ENCODE measurements around the gene NFAT5.
A peak's percentile ranks its signal among the peaks of the same experiment; 100 is the strongest.
"Not testable (repeated sequence)": the region's sequence is repeated elsewhere in the genome, so short reads cannot be mapped to it uniquely, and the experiment has no call there.

The NFAT5 gene

DNA sequence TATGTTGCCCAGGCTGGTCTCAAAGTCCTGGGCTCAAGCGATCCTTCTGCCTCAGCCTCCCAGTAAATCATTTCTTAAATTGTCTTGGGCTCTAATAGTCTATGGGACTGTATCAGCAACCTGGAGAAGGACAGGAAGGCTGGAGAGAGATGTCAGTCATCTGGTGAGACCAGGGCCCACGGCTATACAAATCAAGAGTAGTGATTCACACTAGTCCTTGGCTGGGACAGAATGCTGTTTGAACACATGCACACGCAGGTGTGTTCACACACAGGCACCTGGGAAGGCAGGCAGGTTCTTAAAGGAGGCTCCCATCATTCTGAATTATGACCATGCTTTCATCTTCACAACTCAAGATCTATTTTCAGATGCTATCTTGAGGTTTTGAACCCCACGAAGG is 146.5 kb downstream of the NFAT5 start:
- DNase-seq = no peak

DNA sequence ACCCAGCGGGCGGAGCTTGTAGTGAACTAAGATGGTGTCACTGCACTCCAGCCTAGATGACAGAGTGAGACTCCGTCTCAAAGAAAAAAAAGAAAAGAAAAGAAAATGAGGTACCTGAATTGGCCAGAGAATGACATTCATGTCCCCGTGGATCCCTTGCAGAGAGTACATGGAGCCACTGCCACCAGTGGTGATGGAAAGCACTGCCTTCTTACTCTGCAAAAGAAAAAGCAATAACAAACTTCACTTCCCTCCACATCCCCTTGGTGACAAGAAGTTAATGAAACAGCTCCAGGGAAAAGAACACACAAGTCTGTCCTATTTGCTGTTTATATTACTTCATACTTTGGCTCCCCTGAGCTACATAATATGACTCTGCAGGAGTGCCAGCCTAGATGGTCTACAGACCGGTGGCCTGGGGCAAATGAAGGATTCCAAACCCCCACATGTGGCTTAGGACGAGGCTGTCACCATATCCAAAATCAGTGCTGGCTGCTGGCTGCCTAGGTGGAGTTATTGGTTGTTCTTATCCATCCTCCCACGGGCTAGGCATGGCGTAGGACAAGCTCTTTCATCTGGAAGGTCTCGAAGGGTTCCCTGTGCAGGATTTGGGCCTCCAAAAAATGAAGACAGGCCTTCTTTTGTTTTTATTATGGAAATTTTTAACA is 147.3 kb downstream of the NFAT5 start:
- no peak for DNase-seq

DNA sequence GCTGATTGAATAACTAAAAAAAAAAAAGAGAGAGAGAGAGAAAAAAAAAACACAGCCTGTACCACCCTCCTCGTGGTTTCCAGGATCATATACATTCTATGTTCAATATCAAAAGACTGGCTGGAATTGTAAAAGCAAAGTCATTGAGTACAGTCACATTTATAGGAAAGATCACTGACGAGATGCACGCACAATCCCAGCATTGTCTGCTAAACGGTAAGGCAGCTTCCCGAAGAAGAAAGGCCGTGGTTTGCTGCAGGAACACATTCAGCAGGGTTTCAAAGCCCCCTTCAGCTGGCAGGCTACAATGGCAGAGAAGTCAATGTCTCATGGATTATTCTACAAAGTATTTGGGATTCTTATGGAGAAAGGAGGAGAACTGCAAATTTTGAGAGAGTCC is 151.3 kb downstream of the NFAT5 start:
- DNase-seq = no peak

DNA sequence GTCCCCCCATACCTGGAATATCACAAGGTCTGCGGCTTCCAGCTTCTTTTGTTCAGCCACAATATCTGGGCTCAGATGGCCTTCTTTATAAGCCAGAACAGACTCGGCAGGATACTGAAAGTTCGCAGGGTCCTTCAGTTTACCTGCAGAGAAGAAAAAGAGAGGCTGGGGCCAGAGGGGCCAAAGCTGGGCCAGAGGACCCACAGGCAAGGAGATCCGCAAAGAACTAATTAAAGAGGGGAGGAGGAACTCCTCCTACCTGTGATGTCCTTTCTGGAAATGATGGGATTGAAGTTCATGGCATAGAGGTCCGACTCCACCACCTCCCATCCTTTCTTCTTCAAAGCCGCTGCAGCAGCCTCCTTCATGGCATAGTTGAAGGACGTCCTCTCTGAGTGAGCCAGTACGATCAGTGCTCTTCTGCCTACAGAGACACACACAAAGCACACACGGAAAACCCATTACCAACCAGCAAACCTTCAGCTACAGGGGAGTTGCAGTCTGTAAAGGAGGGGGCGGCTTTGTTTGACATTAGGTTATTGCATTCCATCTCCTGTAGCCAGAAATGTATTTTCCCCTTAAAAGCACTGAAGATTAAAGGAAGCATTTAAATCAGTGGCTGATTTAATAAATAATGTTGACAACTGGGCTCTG is 152.5 kb downstream of the NFAT5 start:
- DNase-seq = no peak

DNA sequence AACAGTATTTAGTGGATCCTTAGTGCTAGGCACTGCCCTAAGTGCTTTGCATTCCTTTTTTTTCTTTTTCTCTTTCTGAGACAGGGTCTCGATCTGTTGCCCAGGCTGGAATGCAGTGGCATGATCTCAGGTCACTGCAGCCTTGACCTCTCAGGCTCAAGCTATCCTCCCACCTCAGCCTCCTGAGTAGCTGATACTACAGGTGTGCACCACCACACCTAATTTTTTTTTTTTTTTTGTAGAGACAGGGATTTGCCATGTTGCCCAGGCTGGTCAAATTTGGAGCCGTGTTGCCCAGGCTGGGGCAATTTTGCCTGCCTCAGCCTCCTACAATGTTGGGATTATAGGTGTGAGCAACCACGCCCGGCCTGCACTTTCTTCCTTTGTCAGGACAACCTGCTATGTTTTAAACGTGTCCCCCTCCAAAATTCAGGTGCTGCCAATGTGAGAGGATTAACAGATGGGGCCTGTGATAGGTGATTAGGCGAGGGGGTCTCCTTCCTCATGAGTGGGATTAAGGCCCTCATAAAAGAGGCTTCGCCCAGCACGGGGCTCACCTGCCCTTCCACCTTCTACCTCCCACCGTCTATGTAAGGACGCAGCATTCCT is 155.2 kb downstream of the NFAT5 start:
- DNase-seq = no peak

DNA sequence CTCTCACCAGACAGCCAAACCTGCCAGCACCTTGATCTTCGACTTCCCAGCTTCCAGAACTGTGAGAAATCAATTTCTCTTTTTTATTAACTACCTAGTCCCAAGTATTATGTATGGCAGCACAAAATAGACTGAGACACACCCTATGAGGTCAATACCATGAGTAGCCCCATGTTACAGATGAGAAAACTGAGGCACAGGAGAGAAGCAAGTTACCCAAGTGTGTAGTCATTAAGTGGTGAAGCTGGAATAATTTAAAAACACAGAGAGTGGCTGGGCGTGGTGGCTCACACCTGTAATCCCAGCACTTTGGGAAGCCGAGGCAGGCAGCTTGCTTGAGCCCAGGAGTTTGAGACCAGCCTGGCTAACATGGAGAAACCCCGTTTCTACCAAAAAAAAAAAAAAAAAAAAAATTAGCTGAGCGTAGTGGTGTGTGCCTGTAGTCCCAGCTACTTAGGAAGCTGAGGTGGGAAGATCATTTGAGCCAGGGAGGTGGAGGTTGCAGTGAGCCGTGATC is 155.7 kb downstream of the NFAT5 start:
- DNase-seq = no peak

DNA sequence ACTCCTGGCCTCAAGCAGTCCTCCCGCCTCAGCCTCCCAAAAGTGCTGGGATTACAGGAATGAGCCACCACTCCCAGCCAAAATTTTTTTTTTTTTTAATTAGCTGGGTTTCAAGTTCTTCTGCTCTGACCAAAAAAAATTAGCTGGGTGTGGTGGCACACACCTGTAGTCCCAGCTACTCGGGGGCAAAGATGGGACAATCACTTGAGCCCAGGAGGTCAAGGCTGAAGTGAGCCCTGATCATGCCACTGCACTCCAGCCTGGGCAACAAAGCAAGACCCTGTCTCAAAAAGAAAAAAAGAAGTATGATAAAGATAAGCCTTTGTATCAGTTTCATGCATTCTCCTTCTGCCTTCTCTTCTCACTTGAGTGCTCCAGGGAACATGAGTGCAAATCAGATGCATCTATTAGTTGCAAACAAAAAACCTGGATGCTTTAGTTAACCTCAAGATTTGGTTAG is 158.7 kb downstream of the NFAT5 start:
- DNase-seq = no peak

DNA sequence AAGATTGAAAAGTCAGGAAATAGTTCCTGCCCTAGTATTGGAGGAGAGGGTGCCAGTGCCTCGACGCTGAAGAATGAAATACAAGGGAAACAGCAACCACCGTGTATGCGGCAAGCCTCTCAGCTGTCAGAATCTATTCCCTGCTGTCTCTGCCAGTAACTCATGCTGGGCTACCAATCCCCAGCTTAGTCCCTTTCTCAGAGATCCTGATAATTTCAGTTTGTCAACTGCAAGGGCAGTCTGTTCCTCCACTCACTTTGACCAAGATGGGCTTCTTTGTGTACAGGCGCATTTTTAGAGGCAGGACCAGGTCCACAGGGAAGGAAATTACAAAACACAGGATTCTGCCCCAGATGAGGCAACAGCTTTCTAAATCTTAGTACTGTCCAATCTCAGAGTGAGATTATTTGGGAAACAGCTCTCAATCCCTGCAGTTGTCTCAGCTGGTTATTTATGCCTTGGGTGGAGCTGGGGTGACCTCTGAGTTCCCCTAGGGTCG is 159.3 kb downstream of the NFAT5 start:
- DNase-seq = no peak

DNA sequence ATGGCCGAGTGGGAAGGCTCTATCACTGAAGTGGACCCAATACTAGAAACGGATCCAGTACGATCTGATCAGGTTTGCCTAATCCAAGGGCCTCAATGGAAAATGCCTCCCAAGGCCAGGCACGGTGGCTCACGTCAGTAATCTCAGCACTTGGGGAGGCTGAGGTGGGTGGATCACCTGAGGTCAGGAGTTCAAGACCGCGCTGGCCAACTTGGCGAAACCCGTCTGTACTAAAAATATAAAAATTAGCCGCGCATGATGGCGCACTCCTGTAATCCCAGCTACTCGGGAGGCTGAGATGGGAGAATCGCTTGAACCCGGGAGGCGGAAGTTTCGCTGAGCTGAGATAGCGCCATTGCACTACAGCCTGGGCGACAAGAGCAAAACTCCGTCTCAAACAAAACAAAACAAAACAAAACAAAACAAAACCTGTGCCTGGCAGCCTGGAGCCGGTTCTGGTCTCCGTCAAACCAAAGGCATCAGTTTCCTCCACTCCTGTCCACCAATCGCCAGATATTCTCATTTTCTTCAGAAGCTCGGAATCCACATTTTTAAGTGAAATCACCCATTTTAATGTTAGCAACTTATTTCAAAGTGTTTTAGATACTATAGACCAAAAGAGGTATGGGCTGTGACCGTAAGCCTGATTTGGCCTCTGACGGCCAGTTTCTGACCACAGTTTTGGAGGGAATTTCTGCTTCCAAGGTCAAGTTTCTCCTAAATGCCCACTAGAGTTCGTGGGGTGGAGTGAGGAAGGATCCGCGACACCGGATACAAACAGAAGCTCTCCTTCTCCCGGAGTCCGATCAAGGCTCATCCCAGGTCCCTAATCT is 159.9 kb downstream of the NFAT5 start:
- DNase-seq = no peak

DNA sequence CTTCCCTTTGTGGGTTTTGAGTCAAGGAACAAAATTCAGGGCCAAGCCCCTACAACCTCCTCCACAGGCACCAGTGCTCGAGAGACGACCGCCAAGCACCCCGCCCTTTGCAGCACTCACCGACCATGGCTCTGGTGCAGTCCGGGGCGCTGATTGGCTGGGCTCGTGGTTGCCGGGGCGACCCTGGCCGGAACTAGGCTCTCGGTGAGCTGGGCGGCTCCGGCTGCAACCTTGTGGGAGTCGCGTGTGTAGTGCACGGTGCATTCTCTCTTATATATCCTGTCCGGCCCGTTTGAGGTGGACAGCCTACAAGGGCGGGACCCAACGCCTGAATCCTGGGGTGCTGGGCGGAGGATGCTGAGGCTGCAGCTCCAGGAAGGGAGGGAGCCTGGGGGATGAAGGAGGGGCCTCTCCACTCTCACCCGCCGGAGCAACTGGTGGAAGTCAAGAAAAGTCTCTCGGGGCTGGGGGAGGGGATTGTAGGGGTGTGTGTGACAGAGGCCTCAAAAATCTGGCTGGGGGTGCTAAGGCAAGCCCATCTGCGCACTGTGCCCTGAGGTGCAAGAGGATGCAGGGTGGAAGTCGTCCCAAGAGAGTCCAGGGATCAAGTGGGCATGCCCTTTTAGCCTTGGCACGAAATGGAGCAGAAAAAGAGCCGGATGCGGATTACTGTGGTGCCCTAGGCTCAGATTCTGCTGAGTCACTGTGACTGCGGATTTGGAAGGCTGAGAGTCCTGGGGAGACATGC is 160.7 kb downstream of the NFAT5 start, which contains the start of gene NQO1:
NQO1 (minus strand) TSS at position 248 of the 748 bp plus-strand sequence; CDS start at position 127, 121 bp downstream.
- DNase-seq = peak; percentile 81

DNA sequence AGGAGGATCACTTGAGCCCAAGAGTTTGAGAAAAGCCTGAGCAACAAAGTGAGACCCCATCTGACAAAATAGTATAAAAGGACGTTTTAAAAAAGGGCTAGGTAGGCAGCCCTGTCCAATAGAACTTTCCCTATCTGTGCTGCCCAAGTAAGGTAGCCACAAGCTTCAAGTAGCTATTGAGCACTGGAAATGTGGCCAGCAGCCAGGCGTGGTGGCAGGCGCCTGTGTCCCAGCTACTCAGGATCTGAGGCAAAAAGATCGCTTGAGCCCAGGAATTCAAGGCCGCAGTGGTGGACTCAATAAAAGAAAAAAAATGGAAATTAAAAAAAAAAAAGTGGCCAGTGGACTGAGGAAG is 162.1 kb downstream of the NFAT5 start:
- DNase-seq = no peak

DNA sequence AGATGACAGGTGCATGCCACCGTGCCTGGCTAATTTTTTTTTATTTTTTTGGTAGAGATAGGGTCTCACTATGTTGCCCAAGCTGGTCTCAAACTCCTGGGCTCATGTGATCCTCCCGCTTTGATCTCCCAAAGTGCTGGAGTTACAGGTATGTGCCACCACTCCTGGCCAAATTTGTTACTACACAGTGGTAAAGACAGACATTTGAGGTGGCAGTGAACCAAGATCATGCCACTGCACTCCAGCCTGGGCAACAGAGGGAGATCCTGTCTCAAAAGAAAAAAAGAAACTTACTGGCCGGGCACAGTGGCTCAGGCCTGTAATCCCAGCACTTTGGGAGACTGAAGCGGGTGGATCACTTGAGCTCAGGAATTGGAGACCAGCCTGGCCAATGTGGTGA is 163.3 kb downstream of the NFAT5 start:
- not testable (repeated sequence) for DNase-seq

DNA sequence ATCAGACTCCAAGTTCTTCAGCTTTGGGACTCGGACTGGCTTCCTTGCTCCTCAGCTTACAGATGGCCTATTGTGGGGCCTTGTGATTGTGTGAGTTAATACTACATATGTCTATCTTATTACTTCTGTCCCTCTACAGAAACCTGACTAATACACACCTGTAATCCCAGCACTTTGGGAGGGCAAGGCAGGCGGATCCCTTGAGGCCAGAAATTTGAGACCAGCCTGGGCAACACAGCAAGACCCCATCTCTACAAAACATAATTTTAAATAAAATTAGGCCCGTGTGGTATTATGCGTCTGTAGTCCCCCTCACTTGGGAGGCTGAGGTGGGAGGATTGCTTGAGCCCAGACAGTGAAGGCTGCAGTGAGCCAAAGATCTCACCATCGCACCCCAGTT is 165.5 kb downstream of the NFAT5 start:
- DNase-seq = not testable (repeated sequence)

DNA sequence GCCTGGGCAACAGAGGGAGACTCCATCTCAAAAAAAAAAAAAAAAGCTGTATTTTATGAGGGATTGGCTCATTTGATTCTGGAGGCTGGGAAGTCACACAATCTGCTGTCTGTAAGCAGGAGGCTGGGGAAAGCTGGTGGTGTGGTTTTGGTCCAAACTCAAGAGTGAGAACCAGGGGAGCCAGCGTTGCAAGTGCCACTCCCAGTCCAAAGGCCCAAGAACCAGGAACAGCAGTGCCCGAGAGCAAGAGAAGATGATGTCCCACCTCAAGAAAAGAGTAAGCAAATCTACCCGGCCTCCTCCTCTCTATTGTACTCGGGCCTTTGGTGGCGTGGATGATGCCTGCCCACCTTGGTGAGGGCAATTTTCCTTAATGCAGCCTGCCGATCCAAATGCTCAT is 166.3 kb downstream of the NFAT5 start:
- no peak for DNase-seq

DNA sequence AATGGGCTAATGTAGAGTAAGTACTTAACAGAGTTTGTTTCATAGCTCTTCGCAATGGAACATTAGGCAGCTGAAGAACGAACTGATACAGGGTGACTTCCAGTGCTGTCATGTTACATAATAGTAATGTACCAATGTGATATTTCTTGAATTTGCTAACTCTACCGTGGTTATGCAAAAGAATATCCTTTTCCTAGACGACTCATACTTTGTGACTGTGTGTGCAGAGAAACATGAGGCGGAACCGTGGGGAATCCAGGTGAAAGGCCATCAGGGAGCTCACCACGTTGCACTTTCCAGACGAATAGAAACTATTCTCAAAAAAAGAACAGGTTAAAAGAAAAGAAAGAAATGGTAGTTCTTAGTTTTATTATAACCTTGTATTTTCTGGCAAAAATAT is 175.8 kb downstream of the NFAT5 start:
- no peak for DNase-seq

DNA sequence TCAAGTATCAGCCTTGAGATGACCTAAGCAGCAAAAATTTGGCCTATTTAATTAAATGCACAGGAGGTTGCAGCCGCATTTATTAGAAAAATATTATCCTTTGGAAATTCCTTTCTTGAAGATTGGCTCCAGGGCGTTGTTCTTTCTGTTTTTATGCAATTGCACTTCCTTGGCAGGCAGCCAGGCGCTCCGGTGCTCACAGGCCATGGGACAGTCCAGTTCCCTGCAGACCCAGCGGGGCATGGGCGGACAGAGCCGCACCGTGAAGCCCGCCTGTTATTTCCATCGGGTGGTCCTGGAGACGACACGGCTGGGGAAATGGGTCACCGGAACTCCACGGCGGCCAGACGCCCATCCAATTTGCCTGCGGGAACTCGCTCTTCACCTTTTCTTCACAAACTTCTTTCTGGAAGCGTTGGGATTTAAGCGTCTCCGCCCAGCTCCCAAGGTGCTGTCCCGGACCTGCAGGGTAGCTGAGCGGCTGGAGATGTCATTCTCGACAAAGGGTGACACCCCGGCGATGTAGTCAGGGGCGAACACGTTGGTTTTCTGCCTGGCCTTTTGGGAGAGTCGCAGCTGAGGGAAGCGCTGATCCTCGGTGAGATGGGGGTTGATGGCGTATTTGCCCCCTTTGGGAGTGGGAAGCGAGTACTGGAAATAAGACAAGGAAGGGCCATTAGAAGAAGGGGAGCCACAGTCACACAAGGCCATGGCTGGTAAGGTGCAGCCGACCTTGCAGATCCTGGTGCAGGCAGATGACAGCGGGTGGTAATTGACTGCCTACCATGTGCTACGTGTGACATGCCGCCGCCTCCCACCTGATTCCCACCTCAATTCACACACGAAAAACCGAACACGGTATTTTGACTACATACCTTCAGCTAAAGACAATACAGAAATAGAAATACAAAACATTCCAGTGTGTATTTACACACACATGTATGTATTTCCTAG is 176.5 kb downstream of the NFAT5 start:
- no peak for DNase-seq

DNA sequence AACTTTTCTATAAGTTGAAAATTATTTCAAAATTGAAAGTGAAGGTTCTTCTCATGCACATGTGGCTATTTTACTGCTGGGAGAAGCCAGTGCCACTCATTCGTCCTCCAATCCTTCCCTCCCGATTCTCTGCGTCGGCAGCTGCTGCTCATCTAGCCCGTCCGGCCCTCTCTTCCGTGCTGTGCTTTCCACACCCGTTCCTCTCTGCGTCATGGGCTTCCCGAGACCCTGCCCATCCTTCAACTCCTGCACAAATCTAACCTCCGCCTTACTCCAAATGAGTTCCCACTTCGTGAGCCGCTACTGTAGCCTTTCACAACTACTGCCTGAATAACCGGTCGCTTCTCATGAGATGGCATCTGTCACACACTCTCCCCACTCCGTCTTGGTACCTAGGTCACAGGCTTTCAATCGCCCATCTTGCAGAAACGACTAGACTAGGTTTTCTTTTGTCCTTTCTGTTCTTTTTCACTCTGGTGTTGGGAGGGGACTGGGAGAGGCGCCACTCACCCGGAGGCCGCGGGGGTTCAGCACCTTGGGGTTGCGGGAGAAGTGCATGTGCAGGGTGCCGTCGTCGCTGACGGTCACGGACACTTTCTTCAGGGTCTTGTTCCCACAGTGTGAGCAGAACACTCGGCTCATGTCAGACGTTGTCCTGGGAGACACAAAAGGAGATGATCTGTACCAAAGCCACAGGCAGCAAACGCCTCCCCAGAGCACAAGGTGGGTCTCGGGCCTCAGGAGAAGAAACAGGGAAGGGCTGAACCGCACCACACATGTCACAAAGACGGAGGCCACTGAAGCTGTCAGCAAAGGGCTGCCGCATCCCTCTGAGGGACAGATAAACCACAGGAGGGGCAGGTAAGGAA is 178.8 kb downstream of the NFAT5 start:
- DNase-seq = no peak

DNA sequence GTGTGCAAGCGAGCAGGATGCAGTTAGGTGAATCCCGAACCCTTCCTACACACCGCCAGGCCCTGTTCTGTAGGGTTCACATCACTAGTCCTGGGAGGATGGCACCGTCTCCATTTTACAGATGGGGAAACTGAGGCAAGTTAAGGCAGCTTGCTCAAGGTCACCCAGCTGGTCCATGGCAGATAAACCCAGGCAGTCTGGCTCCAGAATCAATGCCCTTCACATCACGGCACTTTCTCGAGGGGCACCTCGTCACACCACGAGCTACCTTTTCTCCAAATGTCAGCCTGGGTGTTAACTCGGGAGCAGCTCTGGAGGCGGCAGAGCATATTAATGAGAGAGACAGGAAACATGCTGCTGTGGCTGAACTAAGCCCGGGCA is 179.5 kb downstream of the NFAT5 start:
- no peak for DNase-seq

DNA sequence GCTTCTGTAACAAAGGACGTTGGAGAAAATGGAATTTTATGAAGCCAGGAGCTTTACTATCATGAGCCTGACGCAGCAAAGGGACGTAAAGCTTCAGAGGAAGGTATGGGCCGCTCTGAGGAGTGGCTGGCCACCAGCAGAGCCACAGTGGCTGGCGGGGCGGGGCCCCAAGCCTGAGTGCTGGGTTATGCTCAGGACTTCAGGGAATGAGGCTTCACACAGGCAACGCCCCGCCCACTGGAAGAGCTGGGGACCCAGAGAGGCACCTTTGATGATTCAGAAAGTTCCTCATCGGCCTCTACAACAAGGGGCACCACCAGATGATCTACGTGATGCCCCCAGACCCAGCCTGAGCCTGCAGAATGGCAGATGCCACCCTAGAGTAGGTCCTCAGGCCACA is 180.2 kb downstream of the NFAT5 start:
- no peak for DNase-seq

DNA sequence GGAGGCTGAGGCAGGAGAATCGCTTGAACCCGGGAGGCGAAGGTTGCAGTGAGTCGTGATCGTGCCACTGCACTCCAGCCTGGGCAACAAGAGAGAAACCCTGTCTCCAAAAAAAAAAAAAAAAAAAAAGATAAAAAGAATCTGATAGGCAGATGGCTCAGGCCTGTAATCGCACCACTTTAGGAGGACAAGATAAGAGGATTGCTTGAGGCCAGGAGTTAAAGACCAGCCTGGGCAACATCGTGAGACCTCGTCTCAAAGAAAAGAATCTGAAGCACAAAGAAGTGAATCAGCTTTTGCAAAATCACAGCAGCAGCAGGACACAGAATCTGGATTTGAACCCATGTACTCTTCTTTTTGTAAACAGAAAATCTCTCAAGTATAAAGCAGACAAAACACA is 181.3 kb downstream of the NFAT5 start:
- no peak for DNase-seq

Data from NCI-H524 treated with DMSO at 0.1 percent for 48 hours (cell line).